Mucosa of descending colon (tissue), 3 donors: ENCODE data around the gene FCN3. TPM values are rescaled to one million over a fixed set of nuclear protein-coding genes. Genes with fewer than 3 reads are reported as not detected.
A peak's percentile ranks its signal among the peaks of the same experiment; 100 is the strongest.
"Not testable (repeated sequence)": the region's sequence is repeated elsewhere in the genome, so short reads cannot be mapped to it uniquely, and the experiment has no call there.

Experiments used
- ATAC-seq: fragments of 200-7000 bp; cut with Tn5 transposase; one replicate; pipeline ENCODE4 v1.9.1; 2020; ENCODE audit warnings: mild to moderate bottlenecking, moderate library complexity
- DNase-seq, 3 donors: peaks; one replicate each; pipeline ENCODE4 v3.0.0-alpha.2; 2020
- H3K36me3 ChIP-seq: fragments of 200-600 bp; one replicate; pipeline ENCODE4 v1.8.0; 2021; ENCODE audit warnings: low read depth, mild to moderate bottlenecking
- H3K4me1 ChIP-seq: fragments of 200-600 bp; one replicate; pipeline ENCODE4 v1.8.0; 2021; ENCODE audit warnings: low read depth, mild to moderate bottlenecking
- H3K4me3 ChIP-seq: fragments of 200-600 bp; one replicate; pipeline ENCODE4 v1.8.0; 2021; ENCODE audit warnings: mild to moderate bottlenecking
- H3K9me3 ChIP-seq: fragments of 200-600 bp; one replicate; pipeline ENCODE4 v1.8.0; 2021; ENCODE audit warnings: mild to moderate bottlenecking
- intact Hi-C, 2 donors: fragments of 100-400 bp; cut with DNase I in 1 of 2; cut with micrococcal nuclease in 1 of 2; formaldehyde crosslinking; loops; one replicate each; pipeline versions ENCODE4 v1.11.0 to v1.11.1; 2022; cut with DNase I, micrococcal nuclease
- total RNA-seq, 3 donors: library from RNA; stranded (reverse); fragmentation: NEBNext Ultra II Directional in 2 of 3; extraction: Animal tissue kit (Norgen Biotek cat#: 25700) in 2 of 3; gene quantifications; one replicate each; pipeline versions ENCODE4 v1.2.1 to v1.2.4, GENCODE V29; 2021 to 2023
- TF ChIP-seq, protein P1 (sequence below): fragments of 200-600 bp; IDR thresholded peaks from one replicate; pipeline ENCODE4 v1.8.0; 2022; ENCODE audit warnings: antibody characterized with exemption, mild to moderate bottlenecking
- donor health status: DM: no; HTN: no; CAD: no; lungs with moderate emphysema.
- donor health status: DM: no; HTN: no; CAD: no.
- donor health status: DM: no; HTN: yes; CAD: no.

The FCN3 gene
- total RNA-seq, 3 donors from 2014 or later: 0.60 to 0.79 TPM; not detected in 1

DNA sequence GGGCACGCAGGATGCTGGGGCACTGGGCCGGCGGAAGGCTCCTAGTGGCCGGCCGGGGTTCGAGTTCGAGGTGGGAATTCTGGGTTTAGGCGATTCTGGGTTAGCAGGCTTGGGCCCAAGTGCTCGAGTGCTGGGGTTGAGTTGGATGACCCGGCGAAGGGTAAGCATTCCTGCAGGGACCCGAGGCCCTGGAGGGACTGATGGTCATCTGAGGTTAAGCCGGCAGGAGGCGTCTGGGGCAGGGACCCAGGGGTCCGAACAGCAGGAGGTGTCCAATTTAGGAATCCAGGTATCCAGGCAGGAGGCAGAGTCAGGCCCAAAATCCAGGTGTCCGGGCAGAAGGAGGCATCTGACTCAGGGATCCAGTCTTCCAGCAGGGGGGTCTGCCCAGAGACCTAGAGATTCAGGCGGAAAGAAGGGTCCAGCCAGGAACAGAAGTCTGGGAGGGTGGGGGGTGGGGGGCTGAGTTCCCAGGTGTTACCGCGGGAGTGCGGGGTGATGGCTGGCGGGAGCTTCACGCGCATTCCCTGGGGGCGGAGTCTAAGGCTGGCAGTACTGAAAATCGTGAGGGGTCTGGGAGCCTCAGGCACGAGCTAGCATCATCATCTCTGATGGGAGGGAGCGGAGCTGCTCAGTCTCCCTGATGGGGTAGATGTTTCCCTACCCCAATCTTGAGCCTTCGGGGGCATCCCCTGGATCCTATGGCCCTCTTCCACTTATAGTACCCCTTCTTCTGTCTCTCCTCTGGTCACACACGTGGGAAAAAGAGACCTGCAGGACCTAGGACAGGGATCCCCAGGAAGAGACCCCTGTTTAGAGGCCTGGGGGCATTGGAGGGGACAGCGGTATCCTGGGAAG, 18.4 kb upstream of the FCN3 start:
- intact Hi-C loops: loop anchor here (5.0 kb wide), 2 partner anchors 36 to 91 kb away; no protein-coding TSS in a partner anchor
- no peak overlapping the region for H3K4me3 ChIP-seq
- DNase-seq (no peak), ATAC-seq (peak; percentile 1)
- H3K9me3 ChIP-seq: no peaks in the 10 kb centered on the region
- no peaks in the 10 kb centered on the region for H3K36me3 ChIP-seq
- TF ChIP-seq, protein P1, sequence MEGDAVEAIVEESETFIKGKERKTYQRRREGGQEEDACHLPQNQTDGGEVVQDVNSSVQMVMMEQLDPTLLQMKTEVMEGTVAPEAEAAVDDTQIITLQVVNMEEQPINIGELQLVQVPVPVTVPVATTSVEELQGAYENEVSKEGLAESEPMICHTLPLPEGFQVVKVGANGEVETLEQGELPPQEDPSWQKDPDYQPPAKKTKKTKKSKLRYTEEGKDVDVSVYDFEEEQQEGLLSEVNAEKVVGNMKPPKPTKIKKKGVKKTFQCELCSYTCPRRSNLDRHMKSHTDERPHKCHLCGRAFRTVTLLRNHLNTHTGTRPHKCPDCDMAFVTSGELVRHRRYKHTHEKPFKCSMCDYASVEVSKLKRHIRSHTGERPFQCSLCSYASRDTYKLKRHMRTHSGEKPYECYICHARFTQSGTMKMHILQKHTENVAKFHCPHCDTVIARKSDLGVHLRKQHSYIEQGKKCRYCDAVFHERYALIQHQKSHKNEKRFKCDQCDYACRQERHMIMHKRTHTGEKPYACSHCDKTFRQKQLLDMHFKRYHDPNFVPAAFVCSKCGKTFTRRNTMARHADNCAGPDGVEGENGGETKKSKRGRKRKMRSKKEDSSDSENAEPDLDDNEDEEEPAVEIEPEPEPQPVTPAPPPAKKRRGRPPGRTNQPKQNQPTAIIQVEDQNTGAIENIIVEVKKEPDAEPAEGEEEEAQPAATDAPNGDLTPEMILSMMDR: no peak
- peaks cover 17% of the 10 kb centered on the region for H3K4me1 ChIP-seq

DNA sequence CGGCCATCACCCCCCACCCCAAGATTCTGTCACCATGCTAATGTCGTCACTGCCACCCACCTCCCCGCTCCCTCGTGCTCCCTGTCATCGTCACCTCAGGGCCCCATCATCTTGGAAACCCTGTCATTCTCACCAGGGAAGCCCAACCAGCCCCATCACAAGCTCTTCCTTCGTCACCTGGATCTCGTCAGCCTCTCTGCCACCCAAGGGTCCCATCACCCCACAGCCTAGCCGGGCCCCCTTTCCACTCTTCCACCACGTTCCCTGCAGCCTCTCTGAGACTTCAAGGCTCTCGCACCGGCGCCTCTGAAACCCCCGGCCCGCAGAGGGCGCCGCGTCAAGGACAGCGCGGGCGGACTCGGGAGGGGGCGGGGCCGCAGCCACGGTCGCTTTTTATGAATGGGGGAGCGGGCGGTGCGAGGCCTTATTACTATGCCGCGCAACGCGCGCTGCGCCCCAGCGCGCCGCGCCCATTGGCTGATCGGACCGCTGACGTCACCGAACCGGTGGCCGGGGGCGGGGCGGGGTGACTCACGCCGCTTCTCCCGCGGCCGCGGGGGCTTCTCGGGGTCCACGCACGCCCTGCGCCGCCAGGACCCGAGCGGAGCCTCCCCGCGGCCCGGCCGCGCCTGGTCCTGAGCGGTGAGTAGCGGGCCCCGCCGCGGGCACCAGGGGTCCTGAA, 17.6 kb upstream of the FCN3 start, which contains the start of gene GPR3:
Gene GPR3 (plus strand): TSS at position 527 of the 682 bp plus-strand sequence. CDS start 1,177 bp downstream, outside the sequence.
- Histone ChIP-seq H3K4me3 (no peak within 1 kb of the TSS), H3K4me1 (peaks cover 15% of the 10 kb centered on the region), H3K9me3 (no peaks in the 10 kb centered on the region), H3K36me3 (no peaks in the 10 kb centered on the region)
- TF ChIP-seq, protein P1: no peak
- intact Hi-C loops: loop anchor here (5.0 kb wide), 2 partner anchors 35 to 90 kb away; no protein-coding TSS in a partner anchor
- DNase-seq (peak; percentile 91 to 94 (median 93)), ATAC-seq (peak; percentile 95)

DNA sequence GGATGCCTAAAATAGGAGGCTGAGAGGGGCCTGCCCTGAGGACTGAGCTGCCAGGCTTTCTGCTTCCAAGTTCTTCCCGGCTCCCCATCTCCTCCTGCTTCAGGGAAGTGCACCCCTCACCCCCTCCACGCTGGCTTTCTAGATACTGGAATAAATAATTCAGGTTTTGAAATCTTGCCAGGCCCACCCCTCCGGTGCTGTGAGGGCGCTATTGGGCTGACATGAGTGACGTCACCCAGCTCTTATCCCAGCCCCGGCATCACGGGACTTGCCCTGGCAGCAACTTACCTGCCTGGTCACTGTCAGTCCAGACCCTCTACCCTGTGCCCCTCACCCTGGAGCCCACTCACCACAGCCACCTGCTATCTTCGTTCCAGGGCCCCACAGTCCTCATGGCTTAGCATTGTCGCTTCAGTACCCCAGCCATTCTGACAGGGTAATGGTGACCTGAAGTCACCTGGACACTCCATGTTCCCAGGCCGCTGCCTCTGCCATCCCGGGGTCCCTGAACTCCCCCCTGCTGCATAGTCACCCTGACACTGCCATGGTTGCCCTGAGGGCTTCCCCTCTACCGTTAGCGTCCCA, 17.0 kb upstream of the FCN3 start:
- Histone ChIP-seq H3K36me3 (no peaks in the 10 kb centered on the region), H3K9me3 (no peaks in the 10 kb centered on the region), H3K4me3 (no peak overlapping the region), H3K4me1 (peaks cover 15% of the 10 kb centered on the region)
- intact Hi-C loops: loop anchor here (5.0 kb wide), 2 partner anchors 34 to 89 kb away; no protein-coding TSS in a partner anchor
- DNase-seq (peak in 2 of 3 donors; percentile 53 to 59), ATAC-seq (peak; percentile 34)
- TF ChIP-seq, protein P1: no peak

DNA sequence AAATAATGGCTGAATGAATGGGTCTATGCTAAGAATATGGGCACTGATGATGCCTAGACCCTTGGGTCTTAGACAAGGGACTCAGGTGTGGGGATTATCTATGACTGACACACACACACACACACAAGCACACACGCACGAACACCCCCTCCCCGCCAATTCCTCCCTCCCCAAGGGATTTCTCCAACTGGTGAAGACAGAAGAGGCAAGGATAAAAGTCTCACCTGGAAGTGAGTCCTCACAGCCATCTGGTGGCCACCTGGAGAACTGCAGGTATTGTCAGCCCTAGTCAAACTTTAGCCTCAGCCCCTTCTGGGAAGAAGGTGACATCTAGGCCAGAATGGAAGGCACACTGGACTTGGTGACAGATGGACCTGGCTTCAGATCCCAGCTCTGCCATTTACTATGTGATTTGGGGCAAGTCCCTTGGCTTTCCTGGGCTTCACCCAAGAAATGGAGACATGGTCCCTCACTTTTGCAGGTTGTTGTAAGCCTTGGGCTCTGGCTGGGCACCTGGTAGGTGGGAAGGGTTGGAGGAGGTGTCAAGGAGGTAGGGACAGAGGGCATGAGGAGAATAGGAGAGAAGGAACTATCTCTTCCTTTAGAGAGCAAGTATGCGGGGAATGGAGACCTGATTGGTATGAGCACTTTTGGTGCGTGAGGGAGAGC, 13.8 kb upstream of the FCN3 start:
- H3K4me3 ChIP-seq: no peak overlapping the region
- H3K4me1 ChIP-seq: peaks cover 15% of the 10 kb centered on the region
- DNase-seq (peak in 2 of 3 donors; percentile 83 to 90), ATAC-seq (peak; percentile 56)
- H3K36me3 ChIP-seq: no peaks in the 10 kb centered on the region
- intact Hi-C loops: loop anchor here in 1 of 2 donors (5.0 kb wide), 1 partner anchor 86 kb away; no protein-coding TSS in a partner anchor
- no peaks in the 10 kb centered on the region for H3K9me3 ChIP-seq
- TF ChIP-seq, protein P1: peak; percentile 82

DNA sequence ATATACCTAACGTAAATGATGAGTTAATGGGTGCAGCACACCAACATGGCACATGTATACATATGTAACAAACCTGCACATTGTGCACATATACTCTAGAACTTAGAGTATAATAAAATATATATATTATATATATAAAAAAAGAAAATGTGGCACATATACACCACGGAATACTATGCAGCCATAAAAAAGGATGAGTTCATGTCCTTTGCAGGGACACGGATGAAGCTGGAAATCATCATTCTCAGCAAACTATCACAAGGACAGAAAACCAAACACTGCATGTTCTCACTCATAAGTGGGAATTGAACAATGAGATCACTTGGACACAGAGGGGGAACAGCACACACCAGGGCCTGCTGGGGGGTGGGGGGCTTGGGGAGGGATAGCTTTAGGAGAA, 10.2 kb upstream of the FCN3 start:
- H3K4me1 ChIP-seq, H3K4me3 ChIP-seq, H3K9me3 ChIP-seq, DNase-seq, H3K36me3 ChIP-seq, ATAC-seq: not testable (repeated sequence)
- intact Hi-C loops: loop anchor here in 1 of 2 donors (5.0 kb wide), 1 partner anchor 82 kb away; no protein-coding TSS in a partner anchor
